GM18517 (cell line): ENCODE data around the gene LYSMD2.

ENCODE experiments used
- ATAC-seq: cut with Tn5 transposase; IDR thresholded peaks from one replicate; pipeline ENCODE4 v1.9.1; 2021; ENCODE audit warnings: mild to moderate bottlenecking, moderate library complexity; ENCODE audit not compliant: unreplicated experiment

Gene LYSMD2

DNA sequence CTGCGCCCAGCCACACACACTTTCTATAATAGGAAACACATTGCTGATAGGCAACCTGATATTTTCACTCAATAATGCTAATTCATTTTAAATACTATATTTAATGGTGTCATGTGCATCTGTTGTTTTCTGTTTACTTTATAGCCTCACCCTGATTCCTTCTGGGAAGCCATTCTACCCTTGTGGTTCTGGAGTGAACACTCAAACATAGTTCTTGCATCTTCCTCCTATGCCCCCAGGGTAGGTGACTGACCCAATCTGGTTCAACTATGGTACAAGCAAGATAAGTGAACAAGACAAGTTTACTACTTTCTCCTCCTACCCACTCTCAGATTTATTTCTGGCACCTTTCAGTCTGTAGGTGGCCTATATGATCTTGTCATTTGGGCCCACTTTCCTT lies 60.4 kb downstream of the LYSMD2 start:
- no peak for ATAC-seq

DNA sequence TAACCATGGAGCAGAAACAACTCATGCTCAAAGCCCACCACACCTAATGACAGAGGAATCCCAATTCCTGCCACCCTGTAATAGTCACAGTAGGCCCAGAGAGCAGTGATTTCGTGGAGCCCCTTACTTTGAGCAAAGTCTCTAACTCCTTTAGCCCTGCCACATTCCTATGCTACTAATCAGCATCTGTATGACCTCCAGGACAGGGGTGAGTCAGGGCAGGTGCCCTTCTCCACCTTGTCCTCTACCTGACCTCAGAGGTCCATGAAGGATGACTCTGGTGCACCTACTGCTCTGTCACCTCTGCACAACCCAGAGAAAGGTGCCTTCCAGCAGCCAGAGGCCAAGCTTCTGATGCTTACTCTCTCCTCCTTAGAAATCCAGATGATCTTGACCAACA lies 62.2 kb downstream of the LYSMD2 start:
- no peak for ATAC-seq
